HL-60 (cell line): Measurements from ENCODE around the gene ANO10.

ENCODE experiments used
- DNase-seq, 2 experiments: peaks; one replicate each; pipeline ENCODE4 v3.0.0-alpha.2; 2010 to 2020; ENCODE audit warnings: low read depth in 1 of 2, low spot score in 1 of 2
- H3K27ac ChIP-seq: fragments of 250-450 bp; sonication (Bioruptor Pico); replicated peaks from 2 replicates; pipeline ENCODE4 v1.5.1; 2020; ENCODE audit warnings: mild to moderate bottlenecking, moderate library complexity
- H3K27me3 ChIP-seq: fragments of 250-450 bp; sonication (Bioruptor Pico); 2 replicates; pipeline ENCODE4 v1.5.1; 2021; ENCODE audit warnings: mild to moderate bottlenecking, moderate library complexity; ENCODE audit not compliant: insufficient read depth, poor library complexity, severe bottlenecking
- H3K4me3 ChIP-seq: replicated peaks from 2 replicates; pipeline ENCODE4 v1.5.1; 2011; ENCODE audit warnings: mild to moderate bottlenecking, control low read depth, low read length; ENCODE audit not compliant: insufficient read depth
- CTCF ChIP-seq: IDR thresholded peaks from one replicate; pipeline ENCODE4 v1.5.1; 2011; ENCODE audit warnings: low read length, control low read depth, inconsistent platforms; ENCODE audit not compliant: insufficient read depth
- GABPA ChIP-seq: IDR thresholded peaks from 2 replicates; pipeline ENCODE4 v1.6.1; 2012; ENCODE audit warnings: low read depth
- POLR2AphosphoS5 ChIP-seq: IDR thresholded peaks from 2 replicates; pipeline ENCODE4 v1.6.1; 2012; ENCODE audit warnings: low read depth
- REST ChIP-seq: IDR thresholded peaks from 2 replicates; pipeline ENCODE4 v1.6.1; 2012; ENCODE audit warnings: low read depth; ENCODE audit not compliant: insufficient replicate concordance
- SPI1 ChIP-seq: IDR thresholded peaks from 2 replicates; pipeline ENCODE4 v1.6.1; 2012; ENCODE audit warnings: low read depth, mild to moderate bottlenecking, borderline replicate concordance

Gene ANO10

GRCh38 chr3:43435706-43436105 lies 186.1 kb downstream of the ANO10 start:
- H3K4me3 ChIP-seq: no peak overlapping the region
- H3K27ac ChIP-seq: no peak overlapping the region
- DNase-seq: no peak
- H3K27me3 ChIP-seq: no peaks in the 10 kb centered on the region
- no peak for TF ChIP-seq GABPA
- no peak for TF ChIP-seq REST
- TF ChIP-seq POLR2AphosphoS5: no peak
- no peak for TF ChIP-seq SPI1
- no peak for TF ChIP-seq CTCF

- no peak for DNase-seq
- no peak overlapping the region for H3K27ac ChIP-seq
- H3K4me3 ChIP-seq: no peak overlapping the region
- no peak for TF ChIP-seq GABPA
- no peak for TF ChIP-seq POLR2AphosphoS5
- no peak for TF ChIP-seq REST
- TF ChIP-seq CTCF: no peak
- no peak for TF ChIP-seq SPI1
- no peaks in the 10 kb centered on the region for H3K27me3 ChIP-seq
Measured at GRCh38 chr3:43434431-43434830, 187.4 kb downstream of the ANO10 start.

GRCh38 chr3:43432462-43432861 lies 189.3 kb downstream of the ANO10 start:
- Histone ChIP-seq H3K27ac (no peak overlapping the region), H3K27me3 (no peaks in the 10 kb centered on the region), H3K4me3 (no peak overlapping the region)
- TF ChIP-seq CTCF (no peak), REST (no peak), GABPA (no peak), POLR2AphosphoS5 (no peak), SPI1 (no peak)
- DNase-seq: no peak
